Effector memory CD4-positive, alpha-beta T cell (primary cell): ENCODE results near the gene BABAM2.
"Not testable (repeated sequence)": the region's sequence is repeated elsewhere in the genome, so short reads cannot be mapped to it uniquely, and the experiment has no call there.

ENCODE experiments used
- DNase-seq, 3 donors: peaks; one replicate each; pipeline ENCODE4 v3.0.0-alpha.2; 2020
- H3K27ac ChIP-seq: 2 replicates; pipeline ENCODE4 v1.7.0; 2013; ENCODE audit warnings: mild to moderate bottlenecking, low read length, moderate library complexity; ENCODE audit not compliant: insufficient read depth, poor library complexity, severe bottlenecking
- H3K27me3 ChIP-seq: replicated peaks from 2 replicates; pipeline ENCODE4 v1.7.0; 2013; ENCODE audit warnings: mild to moderate bottlenecking, low read length; ENCODE audit not compliant: insufficient read depth, control insufficient read depth, poor library complexity, severe bottlenecking
- H3K36me3 ChIP-seq: 2 replicates; pipeline ENCODE4 v1.7.0; 2013; ENCODE audit warnings: mild to moderate bottlenecking, low read length, moderate library complexity; ENCODE audit not compliant: control insufficient read depth, insufficient read depth
- H3K4me1 ChIP-seq: 2 replicates; pipeline ENCODE4 v1.7.0; 2013; ENCODE audit warnings: low read length, mild to moderate bottlenecking; ENCODE audit not compliant: control insufficient read depth, insufficient read depth, poor library complexity, severe bottlenecking
- H3K4me3 ChIP-seq: 2 replicates; pipeline ENCODE4 v1.7.0; 2013; ENCODE audit warnings: low read length, low read depth, mild to moderate bottlenecking; ENCODE audit not compliant: insufficient read depth, poor library complexity, severe bottlenecking
- H3K9me3 ChIP-seq: 2 replicates; pipeline ENCODE4 v1.7.0; 2013; ENCODE audit warnings: mild to moderate bottlenecking, low read length, moderate library complexity; ENCODE audit not compliant: control insufficient read depth

Gene BABAM2

GRCh38 chr2:28103611-28104010 is 213.1 kb downstream of the BABAM2 start:
- DNase-seq = no peak
- no peaks in the 10 kb centered on the region for H3K27me3 ChIP-seq
- H3K9me3 ChIP-seq = no peaks in the 10 kb centered on the region
- no peaks in the 10 kb centered on the region for H3K4me1 ChIP-seq
- H3K4me3 ChIP-seq = no peak overlapping the region
- no peaks in the 10 kb centered on the region for H3K36me3 ChIP-seq
- H3K27ac ChIP-seq = no peak overlapping the region

GRCh38 chr2:28108143-28108542 is 217.6 kb downstream of the BABAM2 start:
- Histone ChIP-seq H3K4me1 (no peaks in the 10 kb centered on the region), H3K36me3 (no peaks in the 10 kb centered on the region), H3K9me3 (no peaks in the 10 kb centered on the region), H3K27ac (no peak overlapping the region), H3K4me3 (no peak overlapping the region), H3K27me3 (no peaks in the 10 kb centered on the region)
- DNase-seq = no peak

- H3K4me3 ChIP-seq, DNase-seq, H3K36me3 ChIP-seq, H3K27me3 ChIP-seq, H3K27ac ChIP-seq, H3K4me1 ChIP-seq, H3K9me3 ChIP-seq: not testable (repeated sequence)
These were observed 223.2 kb downstream of the BABAM2 start for GRCh38 chr2:28113771-28114170.

- Histone ChIP-seq H3K27me3 (no peaks in the 10 kb centered on the region), H3K36me3 (no peaks in the 10 kb centered on the region), H3K9me3 (no peaks in the 10 kb centered on the region), H3K27ac (no peak overlapping the region), H3K4me3 (no peak overlapping the region), H3K4me1 (no peaks in the 10 kb centered on the region)
- DNase-seq = no peak
These were observed 226.6 kb downstream of the BABAM2 start for GRCh38 chr2:28117104-28117596.

- no peaks in the 10 kb centered on the region for H3K27me3 ChIP-seq
- H3K9me3 ChIP-seq = no peaks in the 10 kb centered on the region
- no peak for DNase-seq
- H3K27ac ChIP-seq = no peak overlapping the region
- H3K4me1 ChIP-seq = no peaks in the 10 kb centered on the region
- no peaks in the 10 kb centered on the region for H3K36me3 ChIP-seq
- H3K4me3 ChIP-seq = no peak overlapping the region
These were observed 229.1 kb downstream of the BABAM2 start for GRCh38 chr2:28119631-28120030.

- Histone ChIP-seq H3K36me3 (no peaks in the 10 kb centered on the region), H3K27me3 (no peaks in the 10 kb centered on the region), H3K4me3 (no peak overlapping the region), H3K4me1 (no peaks in the 10 kb centered on the region), H3K9me3 (no peaks in the 10 kb centered on the region), H3K27ac (no peak overlapping the region)
- no peak for DNase-seq
These were observed 237.9 kb downstream of the BABAM2 start for GRCh38 chr2:28128281-28128950.

GRCh38 chr2:28129955-28130695 is 239.6 kb downstream of the BABAM2 start:
- Histone ChIP-seq H3K27me3 (no peaks in the 10 kb centered on the region), H3K27ac (no peak overlapping the region), H3K9me3 (no peaks in the 10 kb centered on the region), H3K4me3 (no peak overlapping the region), H3K4me1 (peaks cover 7% of the 10 kb centered on the region), H3K36me3 (no peaks in the 10 kb centered on the region)
- no peak for DNase-seq

GRCh38 chr2:28133778-28134177 is 243.2 kb downstream of the BABAM2 start:
- no peak overlapping the region for H3K4me3 ChIP-seq
- H3K4me1 ChIP-seq = peaks cover 7% of the 10 kb centered on the region
- H3K9me3 ChIP-seq = no peaks in the 10 kb centered on the region
- no peak for DNase-seq
- no peaks in the 10 kb centered on the region for H3K36me3 ChIP-seq
- no peak overlapping the region for H3K27ac ChIP-seq
- no peaks in the 10 kb centered on the region for H3K27me3 ChIP-seq

- Histone ChIP-seq H3K27me3 (no peaks in the 10 kb centered on the region), H3K4me1 (peaks cover 7% of the 10 kb centered on the region), H3K4me3 (no peak overlapping the region), H3K9me3 (no peaks in the 10 kb centered on the region), H3K27ac (peak overlapping the region; percentile 5), H3K36me3 (no peaks in the 10 kb centered on the region)
- no peak for DNase-seq
These were observed 243.8 kb downstream of the BABAM2 start for GRCh38 chr2:28134262-28134812.

- Histone ChIP-seq H3K9me3 (no peaks in the 10 kb centered on the region), H3K27me3 (no peaks in the 10 kb centered on the region), H3K4me3 (no peak overlapping the region), H3K36me3 (no peaks in the 10 kb centered on the region), H3K27ac (peak overlapping the region; percentile 5), H3K4me1 (peaks cover 7% of the 10 kb centered on the region)
- no peak for DNase-seq
These were observed 244.3 kb downstream of the BABAM2 start for GRCh38 chr2:28134857-28135256.
